Endothelial cell of umbilical vein (primary cell): Measurements from ENCODE around the gene S100A9. TPM values are rescaled to one million over a fixed set of nuclear protein-coding genes. Genes with fewer than 3 reads are reported as not detected.

Experiments
- BruUV-seq: library from RNA; stranded (reverse); fragments of 400-500 nt; replicated peaks from 2 replicates; lab custom pipeline; 2021; lab: Mats Ljungman, UMichigan
- CTCF ChIA-PET: fragments of 300-600, 350-600 bp; sonication (Branson Sonifier 250); formaldehyde crosslinking; loops from one replicate; lab custom pipeline; 2021; ENCODE audit warnings: antibody characterized with exemption, inconsistent platforms; lab: Charles Lee
- POLR2A ChIA-PET: fragments of 300-600, 350-600 bp; sonication (Branson Sonifier 250); formaldehyde crosslinking; loops from one replicate; lab custom pipeline; 2021; ENCODE audit warnings: antibody characterized with exemption, inconsistent platforms; lab: Charles Lee
- DNase-seq: peaks from one replicate; pipeline ENCODE4 v3.0.0-alpha.2; 2011; ENCODE audit warnings: low read depth, low spot score
- FAIRE-seq: peaks from 2 replicates; lab custom pipeline; 2011; peaks lifted over from hg19 to GRCh38; lab: Jason Lieb, UNC
- H2AFZ ChIP-seq: 2 replicates; pipeline ENCODE4 v1.6.0; 2012; ENCODE audit warnings: low read depth, low read length, control low read depth, inconsistent platforms
- H3K27ac ChIP-seq: 2 replicates; pipeline ENCODE4 v1.5.1; 2011; ENCODE audit warnings: low read depth, mild to moderate bottlenecking, control low read depth, low read length, moderate library complexity; ENCODE audit not compliant: insufficient read depth
- H3K27me3 ChIP-seq, 2 experiments: 2 replicates each; pipeline versions ENCODE4 v1.6.0 to v1.6.1; 2011; ENCODE audit warnings: low read length in 2 of 2, mixed read lengths in 1 of 2; ENCODE audit not compliant: control insufficient read depth in 2 of 2, insufficient read depth in 2 of 2
- H3K36me3 ChIP-seq, 2 experiments: 2 replicates in 1 of 2; 3 replicates in 1 of 2; pipeline ENCODE4 v1.5.1; 2011; ENCODE audit warnings: low read length in 2 of 2, mild to moderate bottlenecking in 1 of 2, moderate library complexity in 1 of 2; ENCODE audit not compliant: control insufficient read depth in 2 of 2, insufficient read depth in 2 of 2; ENCODE audit errors: extremely low read depth in 1 of 2
- H3K4me1 ChIP-seq: 3 replicates; pipeline ENCODE4 v1.5.1; 2011; ENCODE audit warnings: mild to moderate bottlenecking, low read length; ENCODE audit not compliant: control insufficient read depth, insufficient read depth; ENCODE audit errors: extremely low read depth
- H3K4me2 ChIP-seq: 2 replicates; pipeline ENCODE4 v1.6.1; 2011; ENCODE audit warnings: low read length, control low read depth, mixed read lengths; ENCODE audit not compliant: insufficient read depth
- H3K4me3 ChIP-seq, 3 experiments: fragments of 200-600 bp in 1 of 3; sonication (generic), shearing (Covaris generic) in 1 of 3; replicated peaks in 1 of 3; 2 replicates each; pipeline ENCODE4 v1.5.1; 2011 to 2016; ENCODE audit warnings: control low read depth in 3 of 3, low read length in 3 of 3, mild to moderate bottlenecking in 2 of 3, inconsistent platforms in 1 of 3, low read depth in 1 of 3, moderate library complexity in 1 of 3; ENCODE audit not compliant: insufficient read depth in 1 of 3
- H3K79me2 ChIP-seq: 2 replicates; pipeline ENCODE4 v1.6.0; 2012; ENCODE audit warnings: low read length, inconsistent platforms; ENCODE audit not compliant: control insufficient read depth, insufficient read depth
- H3K9ac ChIP-seq: replicated peaks from 2 replicates; pipeline ENCODE3; 2011; ENCODE audit warnings: low read length, control low read depth; ENCODE audit not compliant: insufficient read depth; ENCODE audit errors: extremely low read depth
- H3K9me1 ChIP-seq: replicated peaks from 3 replicates; pipeline ENCODE4 v1.6.0; 2011; ENCODE audit warnings: mild to moderate bottlenecking, low read length; ENCODE audit not compliant: control insufficient read depth, insufficient read depth; ENCODE audit errors: extremely low read depth
- H3K9me3 ChIP-seq: replicated peaks from 2 replicates; pipeline ENCODE4 v1.5.1; 2012; ENCODE audit warnings: low read length, inconsistent platforms; ENCODE audit not compliant: control insufficient read depth, insufficient read depth
- H4K20me1 ChIP-seq: replicated peaks from 2 replicates; pipeline ENCODE3; 2011; ENCODE audit warnings: mild to moderate bottlenecking, low read length; ENCODE audit not compliant: control insufficient read depth, insufficient read depth; ENCODE audit errors: extremely low read depth
- EZH2 ChIP-seq: IDR thresholded peaks from 2 replicates; pipeline ENCODE4 v1.6.1; 2012; ENCODE audit warnings: borderline replicate concordance, low read depth, mild to moderate bottlenecking, moderate library complexity, low read length, inconsistent platforms; ENCODE audit not compliant: severe bottlenecking
- FOS ChIP-seq: IDR thresholded peaks from 2 replicates; pipeline ENCODE4 v1.6.1; 2011; ENCODE audit warnings: mild to moderate bottlenecking, low read length, moderate library complexity, borderline replicate concordance; ENCODE audit not compliant: insufficient read depth
- GATA2 ChIP-seq: IDR thresholded peaks from 2 replicates; pipeline ENCODE4 v1.7.0; 2011; ENCODE audit warnings: low read depth, mild to moderate bottlenecking, moderate library complexity, mixed read lengths, low read length; ENCODE audit not compliant: insufficient read length, insufficient read depth
- JUN ChIP-seq: IDR thresholded peaks from 2 replicates; pipeline ENCODE4 v1.6.1; 2011; ENCODE audit warnings: borderline replicate concordance, low read depth; ENCODE audit not compliant: insufficient read length, insufficient read depth
- MYC ChIP-seq: IDR thresholded peaks from one replicate; pipeline ENCODE4 v1.6.1; 2011; ENCODE audit warnings: mild to moderate bottlenecking, low read depth, low read length
- POLR2A ChIP-seq: IDR thresholded peaks from 2 replicates; pipeline ENCODE4 v1.6.1; 2012; ENCODE audit warnings: low read depth, mild to moderate bottlenecking, control low read depth, low read length
- POLR2AphosphoS5 ChIP-seq: IDR thresholded peaks from 2 replicates; pipeline ENCODE4 v1.6.1; 2012; ENCODE audit warnings: low read depth, mild to moderate bottlenecking, control low read depth, low read length, moderate library complexity; ENCODE audit not compliant: insufficient read depth
- dilution Hi-C: fragments of 300-500 bp; cut with MboI; formaldehyde crosslinking; loops from one replicate; pipeline ENCODE4 v1.15.0; 2019; ENCODE audit warnings: low sequenced_read_pairs; ENCODE audit not compliant: extremely low pct_ligation_motif_present
- intact Hi-C: fragments of 100-400 bp; cut with micrococcal nuclease; formaldehyde crosslinking; loops from one replicate; pipeline ENCODE4 v1.10.0; 2022
- polyA plus RNA-seq, 4 experiments: library from polyadenylated mRNA; depleted of rRNA in 3 of 4; stranded (reverse) in 3 of 4; unstranded in 1 of 4; fragments of >200 nt; gene quantifications; 2 replicates each; pipeline versions ENCODE4 v1.2.1 to v1.2.3, GENCODE V29; 2011 to 2012; ENCODE audit warnings: missing spikeins in 1 of 4
- total RNA-seq: library from RNA; stranded (reverse); gene quantifications from 2 replicates; pipeline ENCODE4 v1.2.3, GENCODE V29; 2021
- TF ChIP-seq, protein P1 (sequence below), 2 donors: IDR thresholded peaks; 1 replicate in 1 of 2; 2 replicates in 1 of 2; pipeline ENCODE4 v1.5.1; 2011; ENCODE audit warnings: low read length in 2 of 2, mild to moderate bottlenecking in 2 of 2, moderate library complexity in 2 of 2, control low read depth in 1 of 2, inconsistent platforms in 1 of 2, low read depth in 1 of 2; ENCODE audit not compliant: insufficient read depth in 1 of 2; ENCODE audit errors: extremely low read depth in 1 of 2
- TF ChIP-seq, protein P2 (sequence below): IDR thresholded peaks from 2 replicates; pipeline ENCODE4 v1.6.1; 2011; ENCODE audit not compliant: insufficient read depth, insufficient read length

The S100A9 gene
- total and polyA plus RNA-seq, 2 donors (not counting 3 experiments of a cell fraction or from before 2014, with no cell fraction given), result not detected

DNA sequence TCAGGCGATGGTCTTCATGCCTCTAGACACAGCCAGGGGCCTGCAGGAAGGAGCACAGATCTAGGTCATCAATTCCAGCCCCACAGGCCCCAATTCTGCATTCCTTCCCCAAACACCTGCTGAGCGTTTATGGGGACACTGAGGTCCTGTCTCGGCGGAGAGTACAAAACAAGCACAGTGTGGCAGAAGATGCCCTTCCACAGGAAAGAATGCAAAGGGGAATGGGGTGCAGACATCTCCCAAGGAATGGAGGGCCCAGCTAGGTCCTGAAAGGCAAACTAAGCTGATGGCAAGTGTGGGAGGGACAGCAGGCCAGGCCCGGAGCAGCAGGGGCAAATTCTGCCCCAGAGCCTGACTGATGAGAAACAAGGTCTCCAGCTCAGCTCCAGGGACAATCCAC is 36.7 kb downstream of the S100A9 start:
- H3K4me1 ChIP-seq, result no peaks in the 10 kb centered on the region
- DNase-seq (no peak), FAIRE-seq (no peak)
- H3K27me3 ChIP-seq, result no peaks in the 10 kb centered on the region
- ChIA-PET CTCF (interaction anchor here (1.2 kb wide), 1 partner anchor 10 kb away, joined by 3 read pairs; no protein-coding TSS in a partner anchor), POLR2A (no interaction called here)
- intact Hi-C loops, result no loop called here
- H3K27ac ChIP-seq, result no peak overlapping the region
- dilution Hi-C loops, result no loop called here
- no TSS peak for BruUV-seq
- no peak overlapping the region for H3K9ac ChIP-seq
- H4K20me1 ChIP-seq, result no peaks in the 10 kb centered on the region
- H3K79me2 ChIP-seq, result no peaks in the 10 kb centered on the region
- H3K9me3 ChIP-seq, result no peaks in the 10 kb centered on the region
- no peak overlapping the region for H2AFZ ChIP-seq
- no peaks in the 10 kb centered on the region for H3K9me1 ChIP-seq
- no peak overlapping the region for H3K4me3 ChIP-seq
- no peak for TF ChIP-seq JUN
- no peak for TF ChIP-seq FOS
- TF ChIP-seq, protein P1, sequence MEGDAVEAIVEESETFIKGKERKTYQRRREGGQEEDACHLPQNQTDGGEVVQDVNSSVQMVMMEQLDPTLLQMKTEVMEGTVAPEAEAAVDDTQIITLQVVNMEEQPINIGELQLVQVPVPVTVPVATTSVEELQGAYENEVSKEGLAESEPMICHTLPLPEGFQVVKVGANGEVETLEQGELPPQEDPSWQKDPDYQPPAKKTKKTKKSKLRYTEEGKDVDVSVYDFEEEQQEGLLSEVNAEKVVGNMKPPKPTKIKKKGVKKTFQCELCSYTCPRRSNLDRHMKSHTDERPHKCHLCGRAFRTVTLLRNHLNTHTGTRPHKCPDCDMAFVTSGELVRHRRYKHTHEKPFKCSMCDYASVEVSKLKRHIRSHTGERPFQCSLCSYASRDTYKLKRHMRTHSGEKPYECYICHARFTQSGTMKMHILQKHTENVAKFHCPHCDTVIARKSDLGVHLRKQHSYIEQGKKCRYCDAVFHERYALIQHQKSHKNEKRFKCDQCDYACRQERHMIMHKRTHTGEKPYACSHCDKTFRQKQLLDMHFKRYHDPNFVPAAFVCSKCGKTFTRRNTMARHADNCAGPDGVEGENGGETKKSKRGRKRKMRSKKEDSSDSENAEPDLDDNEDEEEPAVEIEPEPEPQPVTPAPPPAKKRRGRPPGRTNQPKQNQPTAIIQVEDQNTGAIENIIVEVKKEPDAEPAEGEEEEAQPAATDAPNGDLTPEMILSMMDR (IDR thresholded peaks at IDR 0.05; ENCODE audit: extremely low read depth in 1 of 2, insufficient read depth in 1 of 2, low read depth in 1 of 2, low read length in 2 of 2), result no peak
- TF ChIP-seq POLR2A, result no peak
- TF ChIP-seq MYC, result no peak
- no peak for TF ChIP-seq EZH2
- TF ChIP-seq POLR2AphosphoS5, result no peak
- no peak for TF ChIP-seq GATA2
- TF ChIP-seq, protein P2, sequence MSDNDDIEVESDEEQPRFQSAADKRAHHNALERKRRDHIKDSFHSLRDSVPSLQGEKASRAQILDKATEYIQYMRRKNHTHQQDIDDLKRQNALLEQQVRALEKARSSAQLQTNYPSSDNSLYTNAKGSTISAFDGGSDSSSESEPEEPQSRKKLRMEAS, result no peak
- H3K36me3 ChIP-seq, result no peaks in the 10 kb centered on the region
- no peak overlapping the region for H3K4me2 ChIP-seq
